A549 treated with ZK216348 at 1 μM for 4 hours (cell line): ENCODE results near the gene TLR5. TPM values are rescaled to one million over a fixed set of nuclear protein-coding genes. Genes with fewer than 3 reads are reported as not detected.

Experiments used
- total RNA-seq: library from RNA; stranded (reverse); fragments of 200-300 nt; extraction: Qiagen RNA extraction; gene quantifications from 5 replicates; pipeline ENCODE4 v1.2.3, GENCODE V29; 2022; ENCODE audit warnings: low read depth

TLR5 gene, protein sequence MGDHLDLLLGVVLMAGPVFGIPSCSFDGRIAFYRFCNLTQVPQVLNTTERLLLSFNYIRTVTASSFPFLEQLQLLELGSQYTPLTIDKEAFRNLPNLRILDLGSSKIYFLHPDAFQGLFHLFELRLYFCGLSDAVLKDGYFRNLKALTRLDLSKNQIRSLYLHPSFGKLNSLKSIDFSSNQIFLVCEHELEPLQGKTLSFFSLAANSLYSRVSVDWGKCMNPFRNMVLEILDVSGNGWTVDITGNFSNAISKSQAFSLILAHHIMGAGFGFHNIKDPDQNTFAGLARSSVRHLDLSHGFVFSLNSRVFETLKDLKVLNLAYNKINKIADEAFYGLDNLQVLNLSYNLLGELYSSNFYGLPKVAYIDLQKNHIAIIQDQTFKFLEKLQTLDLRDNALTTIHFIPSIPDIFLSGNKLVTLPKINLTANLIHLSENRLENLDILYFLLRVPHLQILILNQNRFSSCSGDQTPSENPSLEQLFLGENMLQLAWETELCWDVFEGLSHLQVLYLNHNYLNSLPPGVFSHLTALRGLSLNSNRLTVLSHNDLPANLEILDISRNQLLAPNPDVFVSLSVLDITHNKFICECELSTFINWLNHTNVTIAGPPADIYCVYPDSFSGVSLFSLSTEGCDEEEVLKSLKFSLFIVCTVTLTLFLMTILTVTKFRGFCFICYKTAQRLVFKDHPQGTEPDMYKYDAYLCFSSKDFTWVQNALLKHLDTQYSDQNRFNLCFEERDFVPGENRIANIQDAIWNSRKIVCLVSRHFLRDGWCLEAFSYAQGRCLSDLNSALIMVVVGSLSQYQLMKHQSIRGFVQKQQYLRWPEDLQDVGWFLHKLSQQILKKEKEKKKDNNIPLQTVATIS
- total RNA-seq, result 0.09 to 0.49 TPM (median 0.18 TPM) in 4 of 5 replicates, not detected in the other

GRCh38 chr1:223142795-223143536, at the start of gene TLR5:
Gene TLR5, minus strand, starts transcription at chr1:223143248. Its CDS starts 30,217 bp downstream, at chr1:223113031.

Other genes with a start within 250 kb of the TLR5 start
- 0.19 to 0.79 TPM (median 0.72 TPM) in 5 replicates for gene SUSD4, start 220.9 kb upstream of the TLR5 start, total RNA-seq